ENCODE results near the gene TYK2. TPM values are rescaled to one million over a fixed set of nuclear protein-coding genes. Genes with fewer than 3 reads are reported as not detected.

TYK2 gene
- total and polyA plus RNA-seq, 9 of the 15 experiments (the other 6 are each of a cell fraction or from before 2014, with no cell fraction given), result 15.0 to 182 (median 85.9) TPM

GRCh38 chr19:10424011-10424637 is 43.8 kb upstream of the TYK2 start (continued):
- peak; percentile 93 for TF ChIP-seq ZNF263 (CRISPR knock-in tag; IDR thresholded peaks at IDR 0.05; ENCODE audit: borderline replicate concordance)
- peak; percentile 96 for TF ChIP-seq HNRNPLL (IDR thresholded peaks at IDR 0.05; ENCODE audit: low read depth, low read length, poor library complexity, severe bottlenecking)
- TF ChIP-seq CHD1 (IDR thresholded peaks at IDR 0.05; ENCODE audit: low read length), result no peak
- TF ChIP-seq HDAC1 (IDR thresholded peaks at IDR 0.05), result peak in 1 of 2 experiments; percentile 66; a peak in 2 of 4 replicates
- TF ChIP-seq CBFA2T3 (IDR thresholded peaks at IDR 0.05), result peak; percentile 31; the same call in 1 of the 2 replicates

GRCh38 chr19:10422846-10423245 is 42.5 kb upstream of the TYK2 start:
- H3K79me2 ChIP-seq (ENCODE audit: control insufficient read depth, insufficient read depth, low read length), result peaks cover 83% of the 10 kb centered on the region
- H3K4me1 ChIP-seq (replicated peaks in 1 of 2; ENCODE audit: control insufficient read depth in 2 of 2, insufficient read depth in 2 of 2, low read length in 2 of 2), result peaks cover 38 to 69% of the 10 kb centered on the region in 2 experiments; a peak in 4 of 5 replicates
- no peaks in the 10 kb centered on the region for H3K9me3 ChIP-seq (replicated peaks; ENCODE audit: control insufficient read depth, insufficient read depth, low read depth, low read length)
- no peak overlapping the region for H3K27ac ChIP-seq (ENCODE audit: extremely low read depth, low read depth, low read length)
- H3K4me2 ChIP-seq (ENCODE audit: insufficient read depth, low read length), result no peak overlapping the region
- ATAC-seq, result no peak
- CTCF ChIA-PET (ENCODE audit: low intra/inter-chr PET ratio), result interaction anchor here (0.5 kb wide), 1 partner anchor 797 kb away, joined by 3 read pairs; no protein-coding TSS in a partner anchor
- no peaks in the 10 kb centered on the region for H3K9me1 ChIP-seq (ENCODE audit: control insufficient read depth, insufficient read depth, low read length)
- no peak overlapping the region for H2AFZ ChIP-seq (ENCODE audit: low read depth, low read length)
- no peak overlapping the region for H3K4me3 ChIP-seq
- no peak for DNase-seq (ENCODE audit: extremely low read depth in 1 of 4, low spot score in 3 of 4)
- in situ Hi-C loops (cut with MboI) (no loop called here), intact Hi-C loops (cut with micrococcal nuclease) (loop anchor here (5.0 kb wide), 1 partner anchor 54 kb away; no protein-coding TSS in a partner anchor)
- no TSS peak for BruUV-seq (replicated peaks)
- H3K27me3 ChIP-seq (ENCODE audit: control insufficient read depth in 2 of 2, insufficient read depth in 2 of 2, low read length in 2 of 2), result no peaks in the 10 kb centered on the region
- H3K9ac ChIP-seq (ENCODE audit: insufficient read depth in 1 of 2, low read depth in 2 of 2, low read length in 2 of 2), result no peak overlapping the region
- peaks cover 13% of the 10 kb centered on the region for H4K20me1 ChIP-seq (replicated peaks; ENCODE audit: control insufficient read depth, insufficient read depth, low read length)
- POLR2A ChIA-PET, result interaction anchor here (2.0 kb wide), 1 partner anchor 11 kb away, joined by 8 read pairs; no protein-coding TSS in a partner anchor
- no peaks in the 10 kb centered on the region for H3K36me3 ChIP-seq (ENCODE audit: control insufficient read depth, insufficient read depth, low read length)
- WGBS (ENCODE audit: insufficient coverage, low coverage, missing lambda C conversion rate), result 93% methylated on average over 2 of the region's 3 CpGs
- no peak for FAIRE-seq
- TF ChIP-seq RBBP5 (IDR thresholded peaks at IDR 0.05; ENCODE audit: borderline replicate concordance, insufficient read depth, low read length, poor library complexity, severe bottlenecking), result no peak
- no peak for TF ChIP-seq MIER1 (IDR thresholded peaks at IDR 0.05; ENCODE audit: low read depth)
- TF ChIP-seq ZBTB33 (CRISPR knock-in tag; IDR thresholded peaks at IDR 0.05), result no peak
- TF ChIP-seq CTBP1 (IDR thresholded peaks at IDR 0.05; ENCODE audit: borderline replicate concordance), result no peak
- TF ChIP-seq, protein P1, sequence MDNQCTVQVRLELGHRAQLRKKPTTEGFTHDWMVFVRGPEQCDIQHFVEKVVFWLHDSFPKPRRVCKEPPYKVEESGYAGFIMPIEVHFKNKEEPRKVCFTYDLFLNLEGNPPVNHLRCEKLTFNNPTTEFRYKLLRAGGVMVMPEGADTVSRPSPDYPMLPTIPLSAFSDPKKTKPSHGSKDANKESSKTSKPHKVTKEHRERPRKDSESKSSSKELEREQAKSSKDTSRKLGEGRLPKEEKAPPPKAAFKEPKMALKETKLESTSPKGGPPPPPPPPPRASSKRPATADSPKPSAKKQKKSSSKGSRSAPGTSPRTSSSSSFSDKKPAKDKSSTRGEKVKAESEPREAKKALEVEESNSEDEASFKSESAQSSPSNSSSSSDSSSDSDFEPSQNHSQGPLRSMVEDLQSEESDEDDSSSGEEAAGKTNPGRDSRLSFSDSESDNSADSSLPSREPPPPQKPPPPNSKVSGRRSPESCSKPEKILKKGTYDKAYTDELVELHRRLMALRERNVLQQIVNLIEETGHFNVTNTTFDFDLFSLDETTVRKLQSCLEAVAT (IDR thresholded peaks at IDR 0.05), result no peak
- TF ChIP-seq BCLAF1 (IDR thresholded peaks at IDR 0.05; ENCODE audit: borderline replicate concordance in 1 of 2, control insufficient read depth in 1 of 2, low read depth in 2 of 2, low read length in 1 of 2), result no peak
- no peak for TF ChIP-seq PYGO2 (tag; IDR thresholded peaks at IDR 0.05)

All from K562 (cell line).